SW 1271 (cell line): ENCODE results near the gene SNCA.

Experiments used
- DNase-seq, 2 experiments: peaks; one replicate each; lab custom pipeline; 2025; lab: John Stamatoyannopoulos, UW

The SNCA gene

DNA sequence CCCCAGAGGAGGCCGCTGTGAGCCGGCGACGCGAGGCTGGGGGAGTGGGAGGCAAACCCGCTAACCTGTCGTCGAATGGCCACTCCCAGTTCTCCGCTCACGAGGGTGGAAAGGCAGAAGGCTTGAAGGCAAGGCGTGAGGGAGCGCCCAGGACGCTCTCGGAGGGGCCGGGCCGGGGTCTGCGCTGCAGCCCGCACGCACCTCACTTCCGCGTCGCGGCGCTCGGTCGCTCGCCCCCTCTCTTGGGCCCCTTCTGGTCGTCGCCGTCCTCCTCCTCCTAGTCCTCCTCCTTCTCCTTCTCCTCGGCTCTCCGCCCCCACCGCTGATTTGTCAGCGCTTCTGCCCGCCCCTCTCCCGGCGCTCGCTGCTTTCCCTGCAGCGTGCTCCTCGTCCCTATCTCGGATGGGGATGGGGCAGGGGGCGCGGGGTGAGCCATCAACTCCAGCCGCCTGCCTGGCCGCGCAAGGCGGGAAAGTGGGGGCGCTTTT is at the start of gene SNCA:
SNCA (minus strand) TSS at position 265 of the 488 bp plus-strand sequence. CDS start 1,494 bp downstream, outside the sequence.
- DNase-seq: peak in 1 of 2 experiments; percentile 19

DNA sequence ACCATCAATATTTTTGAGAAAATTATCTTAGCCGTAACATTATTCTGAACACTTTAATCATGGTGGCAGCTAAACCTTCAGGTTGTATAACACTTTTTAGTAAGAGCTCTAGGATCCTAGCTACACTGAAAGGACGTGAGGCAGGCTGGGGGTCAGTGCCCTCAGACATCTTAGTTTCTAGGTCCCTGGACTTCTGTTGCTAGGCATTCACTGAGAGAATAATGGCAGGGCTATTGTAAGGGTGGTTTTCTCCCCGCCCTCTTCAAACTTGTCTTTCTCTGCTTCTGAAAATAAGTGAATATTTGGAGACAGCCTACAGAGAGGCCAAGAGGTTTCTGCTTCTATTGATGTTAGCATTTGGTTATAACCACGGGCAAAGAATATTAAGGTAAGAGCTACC is 42.3 kb upstream of the SNCA start:
- no peak for DNase-seq

DNA sequence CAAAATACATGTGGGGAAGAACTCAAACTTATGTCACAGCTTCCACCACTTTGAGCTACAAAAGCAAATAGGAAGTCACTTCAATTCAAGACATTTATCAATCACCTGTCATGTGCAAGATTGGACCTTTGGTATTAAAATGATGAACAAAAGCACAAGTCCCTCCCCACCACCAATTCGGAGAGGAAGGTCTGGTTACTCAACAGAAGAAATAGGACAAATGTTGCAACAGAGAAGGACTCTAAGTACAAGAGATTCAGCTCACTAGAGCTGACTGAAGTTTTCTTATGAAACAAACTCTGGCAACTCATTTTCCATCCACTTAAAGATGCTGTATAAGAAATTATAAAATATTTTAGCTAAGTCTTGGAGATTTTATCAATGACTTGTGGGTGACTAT is 41.6 kb upstream of the SNCA start:
- DNase-seq: no peak

DNA sequence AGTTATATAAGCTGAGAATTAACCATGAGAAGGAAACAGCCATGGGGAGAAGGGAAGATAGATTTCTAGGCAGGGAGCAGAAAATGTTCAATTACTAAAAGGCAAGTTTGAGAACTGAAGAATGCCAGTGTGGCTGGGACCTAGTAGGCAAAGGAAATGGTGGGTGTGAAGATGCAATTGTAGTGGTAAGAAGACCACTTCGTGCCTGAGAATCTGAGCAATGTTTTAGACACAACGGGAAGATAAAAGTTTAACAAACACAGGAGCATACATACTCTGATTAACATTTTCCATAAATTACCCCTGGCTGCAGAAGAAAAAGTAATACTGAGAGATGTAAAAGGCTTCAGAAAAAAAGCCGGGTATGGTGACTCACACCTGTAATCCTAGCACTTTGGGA is 39.6 kb upstream of the SNCA start:
- no peak for DNase-seq

DNA sequence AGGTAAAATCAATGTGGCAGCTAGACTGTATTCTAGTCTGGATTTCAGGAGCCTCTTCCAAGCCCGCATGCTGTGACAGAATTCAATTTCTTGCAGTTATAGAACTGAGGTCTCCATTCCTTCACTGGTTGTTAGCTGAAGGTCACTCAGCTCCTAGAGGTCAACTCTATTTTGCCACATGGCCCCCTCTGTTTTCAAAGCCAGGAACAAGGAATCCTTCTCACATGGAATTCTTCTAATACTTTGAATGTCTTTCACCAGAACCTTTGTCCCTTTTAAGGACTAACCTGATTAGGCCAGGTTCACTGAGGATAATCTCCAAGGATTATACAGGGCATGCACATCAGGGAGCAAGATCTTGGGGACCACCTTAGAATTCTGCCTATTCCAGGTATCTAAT is 34.2 kb upstream of the SNCA start:
- no peak for DNase-seq

DNA sequence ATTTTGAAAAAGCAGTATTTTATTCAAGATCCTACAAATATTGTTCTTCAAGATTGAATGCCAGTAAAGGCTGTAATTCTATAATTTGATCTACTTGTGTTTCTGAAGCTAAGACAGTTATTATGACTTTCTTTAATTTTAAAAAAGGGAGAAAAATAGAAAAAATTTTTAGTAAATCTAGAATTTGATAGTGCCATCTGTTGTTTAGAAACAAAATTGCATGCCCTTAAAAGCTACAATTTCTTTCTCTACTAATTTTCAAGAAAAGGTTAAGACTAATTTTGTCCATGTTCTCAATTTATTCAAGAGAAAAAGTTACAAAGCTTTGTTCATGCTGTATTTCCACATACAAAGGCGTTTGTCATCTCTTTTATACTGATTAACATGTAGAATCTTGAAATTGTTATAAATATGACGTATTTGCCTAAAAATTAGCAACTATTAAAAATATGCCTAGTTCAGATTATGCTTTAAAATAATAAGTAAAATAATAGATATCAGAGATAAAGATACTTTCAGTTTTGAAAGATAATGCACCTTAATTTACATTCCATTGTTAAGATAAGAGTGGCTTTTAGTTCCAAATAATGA is 32.1 kb upstream of the SNCA start:
- no peak for DNase-seq

DNA sequence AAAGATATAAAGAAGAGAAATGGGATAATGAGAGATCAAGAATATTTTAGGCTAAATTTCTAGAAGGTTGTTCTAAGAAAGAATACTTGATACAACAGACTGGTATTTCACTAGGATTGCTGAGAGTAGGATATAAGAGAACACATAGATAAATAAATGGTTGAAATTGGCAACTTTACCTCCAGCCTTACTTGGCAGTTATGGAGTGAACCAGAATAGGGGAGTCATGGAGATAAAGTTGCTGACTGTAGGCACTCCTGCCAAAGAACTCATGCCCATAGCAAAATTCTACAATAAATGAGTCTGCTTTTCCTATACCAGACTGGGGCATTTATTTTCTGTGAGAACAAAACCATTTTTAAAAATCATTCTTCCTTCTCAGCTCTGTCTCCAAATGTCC is 31.3 kb upstream of the SNCA start:
- no peak for DNase-seq

DNA sequence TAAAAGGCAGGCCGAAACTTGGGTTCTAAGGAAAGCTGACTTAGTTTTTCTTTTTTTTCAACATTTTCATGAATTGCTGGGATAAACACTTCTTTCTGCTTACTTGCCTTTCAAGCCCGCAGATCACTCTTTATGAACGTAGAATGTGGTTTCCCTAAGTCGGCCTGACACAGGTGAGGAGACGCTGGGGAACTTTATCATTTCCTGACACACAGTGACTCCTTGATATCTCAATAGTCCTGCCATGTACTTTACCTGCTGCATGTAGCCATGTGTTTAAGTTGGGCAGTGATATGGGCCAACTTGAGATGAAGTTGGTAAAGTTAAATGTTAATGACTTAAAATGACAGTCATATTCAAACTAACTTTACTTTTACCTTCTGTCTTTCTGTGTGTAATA is 26.6 kb upstream of the SNCA start:
- DNase-seq: no peak

DNA sequence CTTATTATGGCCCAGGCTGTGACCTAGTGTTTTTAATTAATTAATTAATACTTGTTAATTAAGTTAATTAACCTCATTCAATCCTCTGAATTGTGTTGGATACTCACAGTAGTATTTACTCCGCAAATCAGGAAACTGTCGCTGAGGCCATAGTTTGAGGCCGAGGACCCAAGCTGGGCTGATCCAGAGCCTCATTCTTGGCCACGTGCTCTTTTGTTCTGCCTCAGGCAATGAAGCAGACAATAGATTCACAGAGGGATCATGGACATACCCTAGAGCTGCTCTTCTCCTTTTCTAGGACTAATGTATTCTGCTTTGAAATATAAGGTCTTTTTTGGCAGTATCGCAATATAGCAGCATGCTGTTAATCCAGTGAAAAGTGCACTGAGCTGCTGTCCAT is 24.0 kb upstream of the SNCA start:
- no peak for DNase-seq

DNA sequence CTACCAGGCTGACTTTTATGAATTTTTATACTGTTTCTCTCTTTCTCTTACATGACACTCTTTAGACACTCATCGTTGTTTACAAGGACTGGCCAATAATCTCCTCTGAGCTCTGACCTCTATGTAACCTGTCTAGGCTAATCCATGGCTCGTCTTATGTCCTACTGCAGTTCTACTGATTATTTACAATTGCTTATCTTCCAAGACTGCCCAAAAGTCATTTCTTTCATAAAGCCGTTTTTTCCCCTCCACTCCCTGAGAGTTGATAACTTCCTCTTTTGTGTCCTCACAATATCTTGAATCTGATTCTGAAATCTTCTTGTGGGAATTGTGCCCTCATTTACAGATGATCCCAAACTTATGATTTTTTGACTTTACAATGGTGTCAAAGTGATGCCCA is 18.3 kb upstream of the SNCA start:
- no peak for DNase-seq

DNA sequence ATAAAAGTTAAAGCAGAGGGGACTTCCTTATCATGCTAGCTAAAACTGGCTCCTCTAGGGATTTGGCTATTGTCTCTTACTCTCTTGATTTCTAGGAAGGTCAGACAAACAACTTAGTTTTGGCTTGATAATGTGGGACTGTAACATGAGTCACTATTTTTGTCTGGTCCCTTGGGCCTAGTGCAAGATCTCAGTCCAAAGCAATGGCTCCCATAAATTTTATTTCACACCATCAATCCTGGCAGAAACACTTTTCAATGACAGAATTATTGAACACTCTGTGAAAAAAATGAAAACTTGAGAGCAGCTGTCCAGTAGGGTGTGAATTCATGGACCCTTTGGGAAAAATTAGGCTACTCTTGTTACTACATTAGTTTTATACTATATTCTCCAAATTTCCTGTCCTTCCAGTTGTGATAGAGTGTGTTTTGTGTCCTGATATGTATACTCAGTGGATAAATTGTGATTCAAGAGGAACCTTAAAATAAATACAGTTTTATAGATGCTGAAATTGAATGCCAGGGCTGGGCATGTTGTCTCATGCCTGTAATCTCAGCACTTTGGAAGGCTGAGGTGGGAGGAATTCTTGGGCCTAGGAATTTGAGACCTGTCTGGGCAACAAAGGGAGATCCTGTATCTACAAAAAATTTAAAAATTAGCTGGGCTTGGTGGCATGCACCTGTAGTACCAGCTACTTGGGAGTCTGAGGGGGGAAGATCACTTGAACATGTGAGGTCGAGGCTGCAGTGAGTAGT is 10.8 kb upstream of the SNCA start:
- DNase-seq: no peak

DNA sequence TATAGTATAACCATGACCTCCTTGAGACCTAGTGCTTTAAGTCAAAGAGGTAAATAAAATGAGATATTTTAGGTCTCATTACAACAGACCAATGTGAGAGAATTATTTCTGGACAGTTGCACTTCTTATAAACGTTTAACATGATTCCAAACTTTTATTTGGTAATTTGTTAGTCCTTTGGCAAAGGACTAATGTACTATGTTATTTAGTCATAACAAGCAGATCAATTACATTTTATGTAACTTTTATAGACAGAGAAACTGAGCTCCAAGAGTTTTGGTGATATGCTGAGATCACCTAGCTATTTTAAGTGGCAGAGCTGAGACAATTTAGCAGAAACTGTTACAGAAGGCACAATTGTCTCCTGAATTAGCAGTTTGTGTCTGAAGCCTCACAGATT is 2.6 kb upstream of the SNCA start:
- DNase-seq: no peak

DNA sequence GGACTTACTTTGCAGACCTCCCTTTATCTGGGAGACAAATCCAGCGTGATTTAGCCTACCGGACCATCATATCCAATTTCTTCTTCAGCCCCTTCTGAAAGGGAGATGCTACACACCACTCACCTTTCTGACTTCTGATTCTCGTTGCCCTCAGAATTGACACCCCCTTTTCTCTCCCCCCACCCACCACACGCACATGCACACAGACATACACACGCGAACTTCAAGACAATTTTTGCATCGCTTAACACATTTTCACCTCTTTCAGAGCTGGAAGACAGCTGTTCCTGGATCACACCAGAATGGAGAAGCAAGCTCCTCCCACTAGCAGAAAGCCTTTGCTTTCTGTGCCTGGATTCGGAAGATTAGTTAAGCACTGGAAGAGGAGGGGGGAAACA is 1.0 kb upstream of the SNCA start:
- DNase-seq: no peak

DNA sequence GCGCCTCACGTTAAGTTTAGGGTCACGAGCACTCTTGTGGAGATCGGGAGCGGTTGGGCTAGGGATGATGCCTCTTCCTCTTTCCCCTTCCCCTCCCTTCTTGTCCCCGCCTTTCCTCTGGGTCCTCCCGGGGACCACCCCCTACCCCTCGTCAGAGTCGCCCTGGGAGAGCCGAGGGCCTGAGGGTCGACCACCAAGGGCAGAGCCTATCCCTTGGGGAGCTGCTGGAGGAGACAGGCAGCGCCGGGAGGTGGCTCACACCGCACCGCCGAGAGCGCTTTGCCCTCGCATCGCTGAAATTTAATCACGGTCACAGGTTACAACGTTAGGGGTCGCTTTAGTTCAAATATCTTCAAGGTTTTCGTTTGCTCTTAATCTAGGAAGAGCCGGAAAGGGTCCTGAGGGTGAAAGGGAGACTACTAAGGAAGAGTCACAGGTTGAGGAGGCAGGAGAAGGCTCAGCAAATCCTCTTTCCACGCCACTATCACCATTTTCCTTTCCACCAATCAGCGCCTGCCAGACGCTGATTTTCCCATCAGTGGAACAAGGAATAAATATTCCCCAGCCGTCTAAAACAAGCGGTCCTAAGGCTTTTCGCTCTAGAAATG is 528 bp upstream of the SNCA start:
- peak in 1 of 2 experiments; percentile 4 for DNase-seq

DNA sequence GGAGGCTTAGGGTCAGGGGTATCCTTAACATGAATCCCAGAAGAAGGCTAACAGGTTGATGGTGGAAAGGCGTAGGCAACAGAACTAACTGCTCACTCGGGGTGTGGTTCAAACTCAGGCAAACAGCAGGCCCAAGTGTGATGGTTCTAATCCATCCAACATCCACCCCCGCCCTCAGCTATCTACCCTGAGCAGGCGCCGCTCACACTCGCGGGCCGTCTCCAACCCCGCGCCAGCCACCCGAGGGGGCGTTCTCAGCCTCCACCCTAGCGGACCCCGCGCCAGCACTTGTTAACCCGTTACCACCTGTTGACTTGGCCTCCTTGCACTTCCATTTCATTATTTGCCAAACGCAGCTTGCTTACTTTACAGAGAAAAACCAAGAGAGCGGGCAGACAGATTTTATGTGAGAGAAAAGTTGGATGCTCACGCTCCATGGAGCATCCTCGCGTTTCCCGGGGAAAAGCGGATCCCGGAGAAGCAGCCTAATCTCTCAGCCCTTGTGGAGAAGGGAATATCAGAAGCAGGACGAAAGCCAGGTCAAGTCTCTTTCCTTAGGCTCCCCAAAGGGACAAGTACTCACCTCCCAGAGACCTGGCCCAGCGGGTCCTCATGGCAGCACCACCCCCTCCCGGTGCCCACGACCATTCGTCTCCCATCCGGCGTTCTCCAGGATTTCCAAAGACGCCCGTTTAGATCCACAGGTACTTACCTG is 773 bp downstream of the SNCA start:
- no peak for DNase-seq

DNA sequence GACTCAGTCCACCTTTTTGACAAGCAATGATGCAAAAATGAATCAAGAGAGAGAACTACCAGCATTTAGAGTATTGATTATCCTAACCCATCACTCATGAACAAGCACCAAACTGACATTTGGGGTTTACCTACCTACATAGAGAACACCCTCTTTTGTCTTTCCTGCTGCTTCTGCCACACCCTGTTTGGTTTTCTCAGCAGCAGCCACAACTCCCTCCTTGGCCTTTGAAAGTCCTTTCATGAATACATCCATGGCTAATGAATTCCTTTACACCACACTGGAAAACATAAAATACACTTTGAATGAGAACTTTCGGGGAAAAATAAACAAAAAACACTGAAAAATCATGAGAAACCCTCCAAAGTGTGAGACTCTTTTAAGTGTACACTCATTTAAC is 1.5 kb downstream of the SNCA start:
- no peak for DNase-seq

DNA sequence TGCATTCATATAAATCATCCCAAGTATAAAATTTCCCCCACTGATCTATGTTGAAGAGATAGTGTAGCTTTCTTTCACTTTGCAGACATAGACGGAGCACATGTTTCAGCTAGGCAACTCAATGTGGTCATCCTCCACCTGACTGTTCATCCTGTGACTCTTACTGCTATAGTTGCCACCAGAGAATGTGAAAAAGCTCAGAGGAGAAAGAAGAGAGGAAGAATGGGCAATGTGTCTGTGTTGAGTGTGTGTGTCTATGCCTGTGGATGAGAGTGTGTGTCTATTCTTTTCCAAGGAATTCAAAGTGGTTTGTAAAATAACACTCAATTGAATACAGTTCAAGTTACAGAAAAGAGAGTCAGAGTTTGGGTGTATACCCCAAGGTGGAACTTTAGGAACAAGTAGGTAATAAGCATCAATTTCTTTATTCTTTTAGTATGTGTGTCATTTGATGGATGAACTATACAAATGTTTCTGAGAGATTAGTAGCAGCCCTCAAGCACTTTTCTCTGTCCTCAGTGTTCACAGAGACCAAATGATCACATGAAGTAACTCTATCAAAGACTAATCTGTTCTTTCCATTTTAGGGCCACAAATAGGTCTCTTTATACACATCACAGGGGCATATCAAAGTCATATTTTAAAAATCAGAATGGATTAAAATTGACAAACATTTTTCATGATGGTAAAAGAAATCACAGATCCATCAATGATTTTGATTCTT is 2.3 kb downstream of the SNCA start:
- no peak for DNase-seq

DNA sequence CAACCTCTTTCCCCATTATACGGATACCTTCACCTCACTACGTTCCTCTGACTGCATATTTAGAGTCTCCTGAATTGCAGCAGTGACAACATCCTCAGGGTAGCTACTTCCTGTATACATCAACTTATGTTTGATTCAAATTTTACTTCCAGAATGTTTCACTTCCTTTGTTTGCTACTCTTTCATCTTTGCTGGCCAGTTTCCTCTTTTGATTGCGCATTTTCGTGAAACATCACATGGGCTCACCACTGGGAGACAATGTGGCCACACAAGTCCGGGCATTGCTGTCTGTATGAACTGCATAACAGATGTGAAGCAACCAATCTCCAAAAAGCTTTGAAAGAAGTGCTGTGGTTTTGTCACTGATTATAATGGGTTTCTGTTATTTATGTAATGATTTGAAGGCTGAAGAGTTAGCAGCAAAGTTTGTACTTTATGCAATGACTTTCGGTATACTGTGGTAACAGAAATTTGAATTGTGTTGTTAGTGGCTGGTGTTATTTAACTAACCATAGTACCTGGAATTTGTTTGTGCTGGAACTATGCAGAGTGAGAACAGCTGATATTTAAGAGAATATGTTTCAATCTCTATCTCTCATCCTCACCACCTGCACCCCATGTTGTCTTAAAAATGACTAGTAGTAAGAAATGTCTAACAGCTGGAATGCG is 7.4 kb downstream of the SNCA start:
- no peak for DNase-seq

DNA sequence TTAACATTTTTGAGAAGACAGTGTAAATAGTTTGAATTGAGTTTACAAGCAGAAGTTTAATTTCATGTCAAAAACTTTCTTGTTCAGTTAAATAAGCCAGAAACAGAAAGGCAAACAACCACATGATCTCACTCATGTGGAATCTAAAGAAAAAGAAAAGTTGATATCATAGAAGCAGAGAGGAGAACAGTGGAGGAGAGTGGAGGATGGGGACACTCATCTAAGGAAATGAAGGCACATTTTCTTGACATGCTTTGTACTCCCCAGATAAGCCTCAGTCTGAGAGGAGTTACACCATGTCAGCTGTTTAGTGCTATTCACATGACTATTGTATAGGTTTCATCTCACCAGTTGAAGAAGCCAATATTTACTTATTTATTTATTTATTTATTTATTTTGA is 13.5 kb downstream of the SNCA start:
- DNase-seq: no peak

DNA sequence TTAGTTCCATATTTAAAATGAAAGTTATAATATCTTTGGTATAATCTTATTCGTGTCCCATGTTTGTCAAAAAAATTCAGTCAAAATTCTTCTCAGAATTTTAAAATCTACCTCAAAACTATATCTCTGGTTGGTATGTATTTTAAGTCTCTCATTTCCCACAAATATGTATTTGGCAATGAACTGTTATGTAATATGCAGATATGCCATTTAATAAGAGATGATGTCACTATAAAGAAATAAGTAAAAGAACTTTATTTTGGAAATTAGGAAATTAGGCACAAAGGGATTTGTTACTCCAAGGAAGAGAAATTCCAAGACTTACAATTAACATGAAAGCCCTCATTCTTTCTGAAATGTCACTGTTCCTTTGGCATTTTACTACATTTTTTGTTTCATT is 15.3 kb downstream of the SNCA start:
- DNase-seq: no peak

DNA sequence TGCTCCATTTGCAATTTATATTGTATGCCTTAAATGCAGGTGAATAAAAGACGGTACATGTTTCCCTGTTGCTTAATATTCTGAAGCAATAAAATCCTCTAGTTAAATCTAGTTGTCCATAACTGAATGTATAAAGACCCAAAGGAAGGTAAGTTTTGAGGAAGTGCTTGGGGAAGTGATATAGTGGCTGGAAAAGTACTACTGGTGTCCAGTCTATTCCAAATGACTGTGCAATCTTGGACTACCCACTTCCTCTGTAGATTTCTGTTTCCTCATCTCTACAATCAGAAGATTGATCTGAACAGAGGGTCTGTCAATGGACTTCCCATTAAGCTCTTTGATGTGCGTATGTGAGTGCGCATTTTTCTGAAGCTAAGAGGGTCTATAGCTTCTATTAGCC is 17.0 kb downstream of the SNCA start:
- DNase-seq: no peak

DNA sequence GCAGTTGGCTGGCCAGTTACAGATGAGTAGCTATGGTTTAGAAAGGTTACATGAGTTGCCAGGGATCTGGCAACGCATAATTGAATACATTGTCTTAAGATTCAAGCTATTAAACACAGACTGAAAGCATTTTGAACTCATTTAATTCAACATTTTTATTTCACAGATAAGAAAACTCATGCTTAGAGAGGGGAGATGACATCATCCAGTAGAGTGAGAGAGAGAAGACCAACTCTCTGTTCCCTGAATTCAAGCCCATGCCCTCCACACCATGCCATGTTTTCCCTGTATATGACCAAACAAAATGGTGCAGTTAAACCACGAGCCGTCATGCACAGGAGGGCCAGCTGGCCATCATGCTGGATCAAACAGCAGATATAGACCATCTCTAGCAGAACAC is 22.6 kb downstream of the SNCA start:
- DNase-seq: no peak
